Endodermal cell (in vitro differentiated cells): Measurements from ENCODE around the gene OBSL1. TPM values are rescaled to one million over a fixed set of nuclear protein-coding genes. Genes with fewer than 3 reads are reported as not detected.

Source experiments
- DNase-seq: peaks from one replicate; pipeline ENCODE4 v3.0.0-alpha.2; 2017
- H3K27ac ChIP-seq: 2 replicates; pipeline ENCODE4 v1.5.1; 2013; ENCODE audit warnings: mild to moderate bottlenecking, low read depth, low read length, moderate library complexity
- H3K27me3 ChIP-seq: 2 replicates; pipeline ENCODE4 v1.6.1; 2013; ENCODE audit warnings: mild to moderate bottlenecking, low read length, moderate library complexity; ENCODE audit not compliant: insufficient read depth, control insufficient read depth, poor library complexity, severe bottlenecking
- H3K36me3 ChIP-seq: 2 replicates; pipeline ENCODE4 v1.7.0; 2013; ENCODE audit warnings: mild to moderate bottlenecking, low read length, moderate library complexity; ENCODE audit not compliant: control insufficient read depth, insufficient read depth
- H3K4me1 ChIP-seq: one replicate; pipeline ENCODE4 v1.7.0; 2013; ENCODE audit warnings: low read length; ENCODE audit not compliant: control insufficient read depth, insufficient read depth
- H3K4me3 ChIP-seq: 2 replicates; pipeline ENCODE4 v1.5.1; 2013; ENCODE audit warnings: mild to moderate bottlenecking, low read length, moderate library complexity
- H3K9ac ChIP-seq: 2 replicates; pipeline ENCODE4 v1.6.1; 2013; ENCODE audit warnings: mild to moderate bottlenecking, low read length, moderate library complexity; ENCODE audit not compliant: poor library complexity, severe bottlenecking; ENCODE audit errors: extremely low read depth
- H3K9me3 ChIP-seq: 2 replicates; pipeline ENCODE4 v1.6.1; 2013; ENCODE audit warnings: mild to moderate bottlenecking, low read length, moderate library complexity; ENCODE audit not compliant: control insufficient read depth
- H3K27ac Mint-ChIP-seq: 2 replicates; pipeline ENCODE4 v1.8.0; 2020; ENCODE audit warnings: mixed read lengths
- H3K27me3 Mint-ChIP-seq: 2 replicates; pipeline ENCODE4 v1.8.0; 2021; ENCODE audit warnings: mild to moderate bottlenecking, mixed read lengths; ENCODE audit not compliant: insufficient read depth
- H3K36me3 Mint-ChIP-seq: 2 replicates; pipeline ENCODE4 v1.8.0; 2020; ENCODE audit warnings: low read depth, mixed read lengths
- H3K4me1 Mint-ChIP-seq: 2 replicates; pipeline ENCODE4 v1.8.0; 2020; ENCODE audit warnings: mixed read lengths
- H3K4me3 Mint-ChIP-seq: 2 replicates; pipeline ENCODE4 v1.8.0; 2020; ENCODE audit warnings: mild to moderate bottlenecking, moderate library complexity, mixed read lengths
- H3K9me3 Mint-ChIP-seq: 2 replicates; pipeline ENCODE4 v1.8.0; 2020; ENCODE audit warnings: mild to moderate bottlenecking, mixed read lengths
- CTCF ChIP-seq: fragments of 200-600 bp; sonication (generic); conservative IDR thresholded peaks from 2 replicates; pipeline ENCODE4 v1.5.0; 2021; ENCODE audit warnings: antibody characterized with exemption, mild to moderate bottlenecking
- WGBS, 2 experiments: methylation state at CpG; one replicate each; pipeline versions ENCODE4 v1.1.5 to v1.1.7; 2013; ENCODE audit warnings: missing lambda C conversion rate in 2 of 2, mixed read lengths in 1 of 2; ENCODE audit not compliant: insufficient coverage in 1 of 2, insufficient read length in 1 of 2; 5-methylcytosine and 5-hydroxymethylcytosine counted together
- total RNA-seq, 2 donors: library from RNA; stranded (reverse); fragmentation: NEBNext Ultra II Directional in 1 of 2; extraction: Animal tissue kit (Norgen Biotek cat#: 25700) in 1 of 2; gene quantifications; 2 replicates in 1 of 2; 3 replicates in 1 of 2; pipeline ENCODE4 v1.2.1, GENCODE V29; 2021

Gene OBSL1
- total RNA-seq, 2 donors from 2014 or later, result 156 to 162 TPM

GRCh38 chr2:219609149-219609750 is 37.9 kb upstream of the OBSL1 start:
- TF ChIP-seq CTCF, result no peak
- Histone ChIP-seq H3K36me3 (peaks cover 6% of the 10 kb centered on the region), H3K9ac (no peak overlapping the region), H3K4me3 (no peak overlapping the region), H3K4me1 (no peaks in the 10 kb centered on the region), H3K27ac (no peak overlapping the region), H3K27me3 (no peaks in the 10 kb centered on the region), H3K9me3 (no peaks in the 10 kb centered on the region)
- Mint-ChIP-seq H3K27me3 (no peaks in the 10 kb centered on the region), H3K4me1 (peaks cover 5% of the 10 kb centered on the region), H3K9me3 (no peaks in the 10 kb centered on the region), H3K27ac (no peak overlapping the region), H3K4me3 (no peak overlapping the region), H3K36me3 (peaks cover 32% of the 10 kb centered on the region)
- 92 to 93% methylated on average over 5 to 13 of the region's 13 CpGs for WGBS, 2 experiments
- DNase-seq, result peak; percentile 45

DNA sequence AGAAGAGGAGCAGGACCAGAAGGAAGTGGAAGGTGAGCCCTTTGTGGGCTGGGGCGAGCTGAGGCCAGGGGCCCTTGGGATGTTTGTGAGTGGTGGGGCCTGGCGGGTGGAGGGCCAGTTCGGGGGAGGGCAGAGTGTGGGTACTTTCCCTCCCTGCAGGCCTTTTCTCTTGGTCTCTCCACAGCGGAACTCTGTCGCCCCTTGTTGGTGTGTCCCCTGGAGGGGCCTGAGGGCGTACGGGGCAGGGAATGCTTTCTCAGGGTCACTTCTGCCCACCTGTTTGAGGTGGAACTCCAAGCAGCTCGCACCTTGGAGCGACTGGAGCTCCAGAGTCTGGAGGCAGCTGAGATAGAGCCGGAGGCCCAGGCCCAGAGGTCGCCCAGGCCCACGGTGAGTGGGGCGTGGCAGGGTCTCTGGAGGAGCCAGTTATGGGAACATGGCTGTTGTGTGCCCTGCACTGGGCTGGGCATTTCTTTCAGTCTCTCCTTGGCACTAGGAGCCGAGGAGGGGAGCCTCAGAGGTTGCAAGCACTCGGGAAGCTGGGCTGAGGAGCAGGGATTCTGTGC is 37.1 kb upstream of the OBSL1 start:
- WGBS, 2 experiments, result 87 to 98% methylated on average over 6 to 15 of the region's 15 CpGs
- Histone ChIP-seq H3K9ac (no peak overlapping the region), H3K4me1 (no peaks in the 10 kb centered on the region), H3K27ac (no peak overlapping the region), H3K9me3 (no peaks in the 10 kb centered on the region), H3K4me3 (no peak overlapping the region), H3K36me3 (peaks cover 6% of the 10 kb centered on the region), H3K27me3 (no peaks in the 10 kb centered on the region)
- no peak for TF ChIP-seq CTCF
- peak; percentile 32 for DNase-seq
- no peaks in the 10 kb centered on the region for H3K9me3 Mint-ChIP-seq
- no peaks in the 10 kb centered on the region for H3K27me3 Mint-ChIP-seq
- peaks cover 35% of the 10 kb centered on the region for H3K36me3 Mint-ChIP-seq
- H3K4me1 Mint-ChIP-seq, result peaks cover 5% of the 10 kb centered on the region
- H3K27ac Mint-ChIP-seq, result no peak overlapping the region
- H3K4me3 Mint-ChIP-seq, result no peak overlapping the region

DNA sequence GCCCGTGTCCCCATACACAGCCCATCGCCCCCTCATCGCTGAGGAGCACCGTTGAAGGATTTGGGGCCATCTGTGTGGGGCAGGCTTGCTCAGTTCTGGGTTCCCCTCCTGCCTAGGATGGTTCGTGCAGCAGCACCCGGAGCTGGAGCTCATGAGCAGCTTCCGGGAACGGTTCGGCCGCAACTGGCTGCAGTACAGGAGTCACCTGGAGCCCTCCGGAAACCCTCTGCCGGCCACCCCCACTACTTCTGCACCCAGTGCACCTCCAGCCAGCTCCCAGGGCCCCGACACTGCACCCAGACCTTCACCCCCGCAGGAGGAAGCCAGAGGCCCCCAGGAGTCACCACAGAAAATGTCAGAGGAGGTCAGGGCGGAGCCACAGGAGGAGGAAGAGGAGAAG is 36.6 kb upstream of the OBSL1 start:
- 94 to 98% methylated on average over 7 to 15 of the region's 15 CpGs for WGBS, 2 experiments

More for the DNA sequence above, 36.6 kb upstream of the OBSL1 start:
- Histone ChIP-seq H3K36me3 (peaks cover 6% of the 10 kb centered on the region), H3K27ac (no peak overlapping the region), H3K4me3 (no peak overlapping the region), H3K9me3 (no peaks in the 10 kb centered on the region), H3K9ac (no peak overlapping the region), H3K4me1 (no peaks in the 10 kb centered on the region), H3K27me3 (no peaks in the 10 kb centered on the region)
- DNase-seq, result no peak
- Mint-ChIP-seq H3K4me1 (peaks cover 5% of the 10 kb centered on the region), H3K27me3 (no peaks in the 10 kb centered on the region), H3K36me3 (peaks cover 35% of the 10 kb centered on the region), H3K9me3 (no peaks in the 10 kb centered on the region), H3K27ac (no peak overlapping the region), H3K4me3 (no peak overlapping the region)
- TF ChIP-seq CTCF, result no peak
